ENCODE measurements around the gene MAEL. TPM values are rescaled to one million over a fixed set of nuclear protein-coding genes. Genes with fewer than 3 reads are reported as not detected.
"Not testable (repeated sequence)": the region's sequence is repeated elsewhere in the genome, so short reads cannot be mapped to it uniquely, and the experiment has no call there.

Gene MAEL
- total RNA-seq, 1 donor from 2014 or later, result not detected

DNA sequence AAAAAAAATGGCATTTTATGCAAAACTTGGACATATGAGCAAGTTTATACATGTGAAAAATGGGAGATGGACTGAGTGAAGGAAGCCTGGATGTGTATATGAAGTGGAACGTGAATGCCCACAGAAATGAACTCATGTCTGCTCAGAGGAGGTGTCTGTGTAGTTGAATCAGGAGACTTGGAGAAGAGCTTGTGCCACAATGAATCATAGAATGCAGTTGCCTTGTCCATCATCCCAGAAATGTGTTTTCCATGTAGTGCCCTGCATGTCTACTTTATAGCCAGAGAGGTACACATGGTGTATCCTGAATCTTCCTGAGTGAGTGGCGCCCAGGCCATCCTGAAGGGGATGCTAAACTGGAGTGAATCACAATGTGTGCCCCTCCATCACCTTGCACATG, 11.1 kb upstream of the MAEL start:
- intact Hi-C loops (cut with micrococcal nuclease), result loop anchor here (5.0 kb wide), 2 partner anchors 64 to 244 kb away; partner anchors contain the start of gene POU2F1

DNA sequence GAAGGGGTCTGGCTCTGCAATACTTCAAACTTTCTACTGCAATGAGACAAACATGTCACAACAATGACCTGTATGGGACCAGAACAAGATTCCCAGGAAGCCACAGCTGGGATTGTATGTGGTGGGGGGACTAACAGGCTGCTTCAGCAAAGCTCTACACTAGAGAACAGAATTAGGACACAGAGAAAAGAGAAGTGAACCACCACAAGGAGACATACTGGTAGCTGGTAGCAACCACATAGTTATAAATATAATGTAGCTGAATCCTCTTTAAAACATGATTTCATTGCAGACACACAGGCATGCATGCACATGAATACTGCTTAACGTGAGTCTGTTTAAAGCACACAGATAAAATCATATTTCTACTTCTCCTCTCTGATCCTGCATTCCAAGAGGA, 10.3 kb upstream of the MAEL start:
- intact Hi-C loops (cut with micrococcal nuclease), result loop anchor here (5.0 kb wide), 2 partner anchors 63 to 243 kb away; partner anchors contain the start of gene POU2F1

DNA sequence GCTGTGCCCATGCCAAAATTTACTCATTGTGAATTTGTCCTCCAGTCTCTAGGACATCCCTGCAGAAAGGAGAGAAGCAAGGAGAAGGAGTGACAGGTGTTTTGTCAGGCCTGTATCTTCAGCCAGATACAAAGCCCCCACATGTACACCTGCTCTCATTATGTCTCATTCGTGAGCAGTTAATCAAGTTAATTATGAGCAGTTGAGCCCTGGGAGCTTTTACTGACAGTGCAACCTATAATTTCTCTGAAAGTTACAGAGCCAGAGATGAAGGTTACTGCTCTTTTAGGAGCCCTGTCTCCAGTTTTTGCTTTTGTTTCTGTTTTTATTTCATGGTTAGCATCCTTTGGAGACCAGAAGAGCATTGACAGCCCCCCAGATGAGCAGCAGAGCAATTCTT, 8.7 kb upstream of the MAEL start:
- intact Hi-C loops (cut with micrococcal nuclease), result no loop called here

DNA sequence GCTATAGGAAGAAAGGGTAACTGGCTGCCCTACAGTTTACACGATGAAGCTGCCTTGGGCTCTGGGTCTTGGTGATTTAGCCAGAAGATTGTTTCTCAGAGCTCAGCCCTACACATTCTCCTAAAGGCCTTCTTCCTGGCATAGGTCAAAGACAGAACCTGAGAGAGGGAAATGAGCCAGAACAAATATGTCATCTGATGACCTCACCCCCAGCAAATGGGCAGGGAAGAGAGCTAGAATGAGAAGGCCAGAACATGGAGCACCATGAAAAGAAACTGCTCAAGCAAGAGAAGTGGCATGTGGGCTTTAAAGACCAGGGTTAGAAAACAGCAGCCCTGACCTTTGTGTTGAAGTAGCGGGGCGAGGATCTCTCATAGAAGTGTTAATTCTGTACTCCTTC, 8.3 kb upstream of the MAEL start:
- intact Hi-C loops (cut with micrococcal nuclease), result no loop called here

DNA sequence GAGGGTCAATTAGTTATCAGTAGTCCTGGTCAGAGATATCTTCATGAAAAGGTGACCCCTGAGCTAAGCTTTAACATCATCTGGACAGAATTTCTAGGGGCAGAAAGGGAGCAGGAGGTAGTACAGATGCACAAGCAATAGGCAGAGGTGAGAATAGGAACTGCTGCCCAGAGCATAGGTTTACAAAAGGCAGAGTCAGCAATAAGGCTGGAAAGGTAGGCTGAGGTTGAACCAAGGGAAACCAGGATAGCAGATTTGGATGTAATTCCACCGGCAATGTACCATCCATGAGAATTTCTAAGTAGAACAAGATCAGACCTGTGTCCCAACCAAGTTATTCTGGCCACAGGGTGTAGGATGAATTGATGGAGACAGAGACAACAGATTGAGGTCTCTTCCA, 7.5 kb upstream of the MAEL start:
- intact Hi-C loops (cut with micrococcal nuclease), result no loop called here

DNA sequence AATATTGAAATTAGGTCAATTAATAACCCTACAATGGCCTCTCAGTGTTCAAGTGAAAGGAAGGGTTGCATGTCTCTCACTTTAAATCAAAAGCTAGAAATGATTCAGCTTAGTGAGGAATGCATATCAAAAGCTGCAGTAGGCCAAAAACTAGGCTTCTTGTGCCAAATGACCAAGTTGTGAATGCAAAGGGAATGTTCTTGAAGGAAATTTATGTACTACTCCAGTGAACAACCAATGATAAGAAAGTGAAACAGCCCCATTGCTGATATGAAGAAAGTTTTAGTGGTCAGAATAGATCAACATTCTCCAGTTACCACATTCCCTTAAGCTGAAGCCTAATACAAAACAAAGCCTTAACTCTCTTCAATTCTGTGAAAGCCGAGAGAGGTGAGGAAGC, 10.0 kb downstream of the MAEL start:
- intact Hi-C loops (cut with micrococcal nuclease), result loop anchor here (2.0 kb wide), 1 partner anchor 24 kb away; the partner anchor contains the start of gene ILDR2

DNA sequence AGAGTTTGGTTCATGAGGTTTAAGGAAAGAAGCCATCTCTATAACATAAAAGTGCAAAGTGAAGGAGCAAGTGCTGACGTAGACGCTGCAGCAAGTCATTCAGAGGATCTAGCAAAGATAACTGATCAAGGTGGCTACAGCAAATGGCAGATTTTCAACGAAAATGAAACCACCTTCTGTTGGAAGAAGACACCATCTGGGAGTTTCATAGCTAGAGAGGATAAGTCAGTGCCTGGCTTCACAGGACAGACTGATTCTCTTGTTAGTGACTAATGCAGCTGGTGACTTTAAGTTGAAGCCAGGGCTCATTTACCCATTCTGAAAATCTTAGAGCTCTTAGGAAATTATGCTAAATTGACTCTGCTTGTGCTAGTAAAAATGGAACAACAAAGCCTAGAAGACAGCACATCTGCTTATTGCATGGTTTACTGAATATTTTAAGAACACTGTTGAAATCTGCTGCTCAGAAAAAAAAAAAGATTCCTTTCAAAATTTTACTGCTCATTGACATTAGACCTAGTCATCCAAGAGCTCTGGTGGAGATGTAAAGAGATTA, 10.5 kb downstream of the MAEL start:
- intact Hi-C loops (cut with micrococcal nuclease), result loop anchor here (2.0 kb wide), 1 partner anchor 25 kb away; the partner anchor contains the start of gene ILDR2

DNA sequence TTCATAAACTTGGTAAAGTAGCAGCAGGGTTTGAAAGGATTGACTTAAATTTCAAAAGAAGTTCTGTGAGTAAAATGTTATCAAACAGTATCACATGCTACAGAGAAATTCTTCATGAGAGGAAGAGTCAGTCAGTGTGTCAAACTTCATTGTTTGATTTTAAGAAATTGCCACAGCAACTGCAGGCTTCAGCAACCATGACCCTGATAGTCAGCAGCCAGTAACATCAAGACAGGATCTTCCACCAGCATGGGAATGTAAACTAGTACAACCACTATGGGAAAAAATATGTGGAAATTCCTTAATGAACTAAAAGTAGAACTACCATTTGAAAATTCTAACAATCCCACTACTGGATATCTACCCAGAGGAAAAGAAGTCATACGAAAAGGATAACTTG, 11.5 kb downstream of the MAEL start:
- intact Hi-C loops (cut with micrococcal nuclease), result no loop called here

DNA sequence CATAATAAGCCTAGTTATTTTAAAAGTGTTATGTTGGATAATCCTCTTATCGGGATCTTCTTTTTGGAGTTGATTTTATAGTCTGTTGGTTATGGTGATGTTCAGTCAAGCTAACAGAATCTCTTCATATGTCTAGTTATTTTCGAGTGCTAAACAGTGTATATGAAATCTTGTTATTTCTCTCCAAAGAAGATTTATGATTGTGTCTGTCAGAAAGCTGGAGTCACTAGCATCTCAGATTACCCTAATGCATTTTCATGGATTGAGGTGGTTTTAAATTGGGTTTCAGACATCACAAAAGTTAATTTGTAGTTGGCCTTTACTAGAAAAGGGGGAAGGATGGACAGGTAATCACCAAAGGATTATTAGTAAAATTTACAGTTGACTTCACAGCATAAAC, 13.3 kb downstream of the MAEL start:
- intact Hi-C loops (cut with micrococcal nuclease), result no loop called here

DNA sequence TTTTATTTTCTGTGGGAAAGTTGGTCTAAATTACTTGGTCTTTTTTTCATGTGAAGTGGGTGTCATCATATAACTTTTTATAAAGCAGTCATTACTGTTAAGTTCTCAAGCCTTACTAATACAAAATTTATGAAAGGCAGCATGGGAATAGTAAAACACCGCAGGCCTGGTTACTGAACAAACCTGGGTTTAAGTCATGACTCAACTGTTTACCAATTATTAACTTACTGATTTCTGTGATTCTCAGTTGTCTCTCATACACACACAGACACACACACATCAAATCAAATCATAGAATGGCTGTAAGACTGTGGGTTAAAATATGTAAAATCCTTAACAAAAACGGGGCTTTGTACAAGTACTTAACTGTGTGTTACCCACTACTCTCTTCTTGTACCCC, 14.6 kb downstream of the MAEL start:
- intact Hi-C loops (cut with micrococcal nuclease), result no loop called here

DNA sequence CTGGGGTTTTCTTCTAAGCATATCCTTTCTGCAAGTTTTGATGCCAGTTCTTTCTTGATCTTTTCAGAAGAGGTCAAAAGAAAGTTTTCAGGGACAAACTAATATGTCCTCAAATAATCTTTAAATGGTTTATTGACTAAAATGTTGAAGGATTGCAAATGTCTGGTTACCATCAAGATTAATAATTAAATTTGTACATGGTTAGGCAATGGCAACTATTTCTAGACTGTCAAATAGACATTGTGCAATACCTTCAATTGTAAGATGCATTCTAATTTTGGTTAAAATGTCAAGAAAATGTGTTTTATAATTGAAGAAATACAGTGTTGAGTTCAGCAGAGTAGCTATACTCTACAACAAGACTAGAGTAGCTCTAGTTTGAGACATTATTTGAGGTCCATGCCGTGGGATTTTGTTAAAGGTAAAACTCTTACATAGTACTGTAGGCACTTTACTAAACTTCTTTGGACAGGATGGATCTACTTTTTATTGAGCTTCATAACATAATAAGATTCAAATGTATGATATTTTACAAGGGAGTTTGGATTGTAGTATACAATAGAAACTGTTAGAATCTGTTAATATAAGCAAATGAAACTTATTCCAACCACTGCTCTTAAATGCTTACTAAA, 22.6 kb downstream of the MAEL start:
- intact Hi-C loops (cut with micrococcal nuclease), result no loop called here

DNA sequence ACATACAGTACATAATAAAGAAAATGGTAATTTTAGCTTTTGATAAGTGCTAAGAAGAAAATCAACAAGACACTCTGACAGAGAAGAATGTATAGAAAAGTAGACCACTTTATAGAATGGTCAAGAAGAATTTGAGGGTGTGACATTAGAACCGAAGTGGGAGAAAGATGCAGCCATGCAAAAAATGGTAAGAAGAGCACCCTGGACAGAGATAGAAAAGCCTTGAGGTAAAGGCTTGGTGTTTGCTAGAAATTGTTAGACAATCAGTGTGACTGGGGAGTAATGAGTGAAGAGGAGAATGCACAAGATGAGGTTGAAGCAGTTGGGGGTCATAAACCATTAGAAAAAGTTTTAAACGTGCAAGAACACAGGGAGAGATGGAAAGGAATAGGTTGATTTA, 23.5 kb downstream of the MAEL start:
- intact Hi-C loops (cut with micrococcal nuclease), result no loop called here

DNA sequence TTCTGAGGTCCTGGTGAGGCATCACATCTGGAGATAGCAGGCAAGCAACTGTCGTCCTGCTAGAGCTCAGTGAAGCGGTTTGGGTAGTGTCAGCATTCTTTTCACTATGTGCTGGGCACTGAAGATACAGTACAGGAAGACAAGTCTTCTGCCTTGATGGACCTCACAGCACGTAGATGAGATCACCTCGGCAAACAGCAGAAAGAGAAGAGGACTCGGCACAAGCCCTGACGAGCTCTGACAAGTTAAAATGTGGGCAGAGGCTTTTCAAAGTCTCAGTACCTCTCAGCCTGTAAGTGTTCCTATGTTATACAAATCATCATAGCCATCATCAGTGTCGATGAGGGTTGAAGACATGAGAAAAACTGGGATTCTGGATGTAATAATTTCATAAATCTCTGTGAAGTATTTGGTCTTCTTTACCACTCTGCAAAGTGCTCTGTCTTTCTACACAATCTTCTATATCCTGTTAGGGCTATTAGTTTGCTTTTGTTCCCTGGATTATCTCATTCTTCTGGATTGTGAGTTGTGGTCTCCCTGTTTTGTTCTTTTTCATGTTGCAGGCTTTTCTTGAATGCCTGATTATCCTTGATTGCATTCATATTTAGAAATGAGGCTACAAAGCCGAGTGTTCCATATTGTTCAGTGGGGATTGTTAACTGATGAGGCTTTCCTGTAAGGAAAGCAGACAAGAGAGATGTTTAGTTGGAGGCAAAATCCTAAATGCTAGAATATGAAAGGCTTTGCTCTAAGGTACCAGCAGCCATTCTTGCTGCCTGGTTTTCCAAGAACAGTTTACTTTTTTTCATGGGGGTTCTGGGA, 24.2 kb downstream of the MAEL start:
- intact Hi-C loops (cut with micrococcal nuclease), result no loop called here

DNA sequence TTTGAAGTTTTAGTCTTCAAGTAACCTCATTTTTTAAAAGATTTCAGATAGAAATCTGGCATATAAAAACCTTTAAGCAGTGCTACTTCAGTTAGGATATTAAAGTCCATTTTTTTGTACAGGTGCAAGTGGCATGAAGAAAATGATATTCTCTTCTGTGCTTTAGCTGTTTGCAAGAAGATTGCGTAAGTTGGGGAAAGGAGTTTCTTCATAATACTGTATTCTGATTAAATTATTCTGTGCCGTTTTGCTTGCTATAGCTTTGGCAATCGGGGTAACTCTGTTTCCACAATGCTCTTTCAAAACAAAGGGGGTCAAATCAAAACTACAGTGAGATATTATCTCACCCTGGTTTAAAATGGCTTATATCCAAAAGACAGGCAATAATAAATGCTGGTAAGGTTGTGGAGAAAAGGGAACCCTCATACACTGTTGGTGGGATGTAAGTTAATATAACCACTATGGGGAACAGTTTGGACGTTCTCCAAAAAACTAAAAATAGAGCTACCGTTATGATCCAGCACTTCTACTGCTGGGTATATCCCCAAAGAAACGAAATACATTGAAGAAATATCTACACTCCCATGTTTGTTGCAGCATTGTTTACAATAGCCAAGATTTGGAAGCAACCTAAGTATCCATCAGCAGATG, 27.1 kb downstream of the MAEL start:
- intact Hi-C loops (cut with micrococcal nuclease), result no loop called here

DNA sequence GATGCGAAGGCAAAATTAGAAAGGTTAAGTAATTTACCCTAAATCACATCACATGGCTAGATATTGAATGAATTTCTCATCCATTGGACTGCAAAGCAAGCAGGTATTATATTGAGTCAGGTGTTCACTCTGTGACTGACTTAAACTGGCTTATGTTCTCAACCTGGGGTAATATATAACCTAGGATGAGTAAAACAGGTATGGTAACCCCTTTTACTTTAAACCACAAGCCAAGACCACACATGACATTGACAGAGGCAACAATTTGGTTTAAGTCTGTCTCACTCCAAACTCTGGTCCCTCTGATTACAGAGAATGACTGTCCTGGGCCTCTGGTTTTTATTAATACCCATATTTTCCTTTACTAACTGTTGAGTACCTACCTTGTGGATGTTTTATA, 33.3 kb downstream of the MAEL start:
- intact Hi-C loops (cut with micrococcal nuclease), result no loop called here

DNA sequence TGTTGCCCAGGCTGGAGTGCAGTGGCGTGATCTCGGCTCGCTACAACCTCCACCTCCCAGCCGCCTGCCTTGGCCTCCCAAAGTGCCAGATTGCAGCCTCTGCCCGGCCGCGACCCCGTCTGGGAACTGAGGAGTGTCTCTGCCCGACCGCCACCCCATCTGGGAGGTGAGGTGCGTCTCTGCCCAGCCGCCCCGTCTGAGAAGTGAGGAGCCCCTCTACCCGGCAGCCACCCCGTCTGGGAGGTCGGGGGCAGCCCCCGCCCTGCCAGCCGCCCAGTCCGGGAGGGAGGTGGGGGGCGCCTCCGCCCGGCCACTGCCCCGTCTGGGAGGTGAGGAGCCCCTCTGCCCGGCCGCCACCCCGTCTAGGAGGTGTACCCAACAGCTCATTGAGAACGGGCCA, 40.5 kb downstream of the MAEL start:
- intact Hi-C loops (cut with micrococcal nuclease), result not testable (repeated sequence)

DNA sequence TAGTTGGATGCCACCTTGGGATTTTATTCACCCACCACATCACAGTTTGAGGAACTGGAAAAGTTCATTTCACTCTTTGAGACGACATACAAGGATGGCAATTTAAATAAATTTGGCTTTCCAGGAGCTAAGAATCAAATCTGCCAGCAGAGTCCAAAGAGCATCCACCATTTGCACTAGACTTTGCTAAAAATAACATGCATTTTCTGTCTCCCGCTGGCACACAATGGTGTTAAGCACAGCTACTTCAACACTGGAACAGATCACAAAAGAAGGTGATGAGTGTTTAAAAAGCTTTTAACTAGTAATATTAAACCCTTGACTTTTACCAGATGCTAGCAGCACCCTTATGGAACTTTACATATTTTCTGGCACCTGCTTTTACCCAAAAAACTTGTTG, 44.6 kb downstream of the MAEL start:
- intact Hi-C loops (cut with micrococcal nuclease), result no loop called here

DNA sequence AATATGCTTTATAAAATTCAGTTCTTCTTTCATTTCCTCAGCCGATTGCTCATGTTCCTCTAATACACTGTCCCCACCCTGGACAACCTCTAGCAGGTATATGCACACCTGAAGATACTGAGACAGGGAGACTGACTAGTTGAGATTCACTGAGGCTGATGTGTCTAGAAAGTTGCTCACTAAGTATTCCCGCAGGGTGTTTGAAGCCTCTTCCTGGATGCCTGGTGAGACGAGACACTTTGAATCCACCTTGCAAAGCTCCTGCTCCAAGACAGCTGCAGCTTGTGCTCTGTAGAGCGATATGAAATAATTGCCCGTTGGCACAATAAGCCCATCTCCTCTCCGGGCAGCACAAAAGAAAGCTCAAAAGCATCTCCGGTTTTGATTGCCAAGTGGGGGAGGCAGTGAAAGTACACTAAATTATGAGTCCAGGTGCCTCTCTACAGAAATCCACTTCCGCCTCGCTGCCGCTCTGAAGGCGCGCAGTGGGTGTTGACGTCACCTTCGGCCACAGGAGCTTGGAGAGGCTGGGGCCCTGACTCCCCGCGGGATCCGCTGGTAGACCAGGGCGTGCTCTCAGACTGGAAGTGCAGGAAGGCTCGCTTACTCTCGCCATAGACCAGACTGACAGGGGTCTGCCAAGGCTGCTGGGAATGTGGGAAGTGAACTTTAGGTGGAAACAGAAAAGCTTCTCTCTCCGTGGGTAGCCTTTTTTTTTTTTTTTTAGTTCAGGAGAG, 54.8 kb downstream of the MAEL start:
- intact Hi-C loops (cut with micrococcal nuclease), result loop anchor here (5.0 kb wide), 2 partner anchors 67 to 132 kb away; partner anchors contain the start of gene ILDR2

DNA sequence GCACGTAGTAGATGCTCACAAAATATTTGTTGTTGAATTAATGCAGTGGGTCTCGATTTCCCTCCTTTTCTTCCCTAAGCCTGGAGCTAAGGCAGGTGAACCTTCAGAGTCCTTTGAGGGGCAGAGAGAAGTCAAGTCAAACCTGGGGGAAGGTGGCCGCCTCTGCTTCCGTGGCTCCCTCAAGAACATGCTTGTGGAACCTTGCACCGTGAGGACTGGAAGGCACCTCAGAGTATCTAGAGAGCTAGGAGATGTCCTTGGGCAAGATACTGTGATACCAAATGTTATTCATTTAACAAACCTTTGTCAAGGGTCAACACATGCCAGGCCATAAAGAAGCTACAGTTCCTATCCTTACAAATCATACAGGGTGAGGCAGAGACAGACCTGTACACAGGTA, 62.8 kb downstream of the MAEL start:
- intact Hi-C loops (cut with micrococcal nuclease), result no loop called here

DNA sequence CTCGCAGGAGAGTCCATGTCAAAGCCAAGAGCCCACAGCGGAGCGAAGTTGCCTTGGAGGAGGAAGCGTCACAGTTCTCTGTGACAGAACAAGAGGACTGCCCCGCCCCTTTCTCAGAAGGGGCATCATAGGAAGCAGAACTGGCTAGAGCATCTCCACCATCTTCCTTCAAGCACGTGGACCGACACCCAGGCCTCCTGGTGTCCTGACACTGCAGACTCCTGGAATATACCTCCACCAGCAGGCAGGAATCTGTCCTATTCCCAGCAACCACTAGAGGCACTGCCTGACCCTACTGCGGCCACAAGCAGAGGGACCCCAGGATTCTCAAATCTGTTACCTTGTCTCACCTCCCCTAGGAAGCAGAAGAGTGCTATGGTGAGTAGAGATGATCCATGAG, 63.3 kb downstream of the MAEL start:
- intact Hi-C loops (cut with micrococcal nuclease), result no loop called here

DNA sequence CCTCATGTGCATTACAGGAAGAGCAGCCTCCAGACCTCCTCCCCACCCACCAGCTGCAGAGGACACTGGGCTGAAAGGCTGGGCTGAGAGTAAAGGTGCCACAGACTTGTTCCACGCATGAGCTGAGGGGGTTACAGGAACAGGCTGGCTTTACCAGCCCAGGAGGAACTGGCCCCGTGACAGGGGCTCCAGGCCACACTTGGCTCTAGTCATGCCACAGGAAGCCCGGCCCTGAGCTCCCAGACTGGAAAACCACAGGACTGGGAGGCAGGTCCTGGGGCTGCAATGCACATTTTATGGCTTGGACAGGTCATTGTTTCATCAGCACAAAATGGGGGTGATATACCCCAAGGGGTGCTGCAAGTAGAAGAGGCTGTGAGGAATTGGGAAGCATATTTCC, 65.5 kb downstream of the MAEL start:
- intact Hi-C loops (cut with micrococcal nuclease), result no loop called here

Data from T-helper 1 cell treated with Interleukin-12 subunit alpha and Interleukin-12 subunit beta and Interleukin-4 antibody, amounts not matched to agents 30 ng/mL and 1 ng/mL, for 36 hours (primary cell).